ENCODE data around the gene DAAM2. TPM values are rescaled to one million over a fixed set of nuclear protein-coding genes. Genes with fewer than 3 reads are reported as not detected.

Gene DAAM2
- total RNA-seq, 4 donors from 2014 or later: 36.5 to 154 (median 54.1) TPM

- TF ChIP-seq CTCF (IDR thresholded peaks at IDR 0.05): no peak
- ATAC-seq (ENCODE audit: low FRiP score) (no peak), DNase-seq (ENCODE audit: low spot score) (no peak)
Measured at GRCh38 chr6:39834278-39834677, 42.1 kb downstream of the DAAM2 start.

GRCh38 chr6:39834866-39835265 is 42.7 kb downstream of the DAAM2 start:
- TF ChIP-seq CTCF (IDR thresholded peaks at IDR 0.05): no peak
- DNase-seq (ENCODE audit: low spot score) (no peak), ATAC-seq (ENCODE audit: low FRiP score) (no peak)

GRCh38 chr6:39835821-39836295 is 43.7 kb downstream of the DAAM2 start:
- TF ChIP-seq CTCF (IDR thresholded peaks at IDR 0.05): no peak
- DNase-seq (ENCODE audit: low spot score) (no peak), ATAC-seq (ENCODE audit: low FRiP score) (no peak)

GRCh38 chr6:39836606-39837005 is 44.4 kb downstream of the DAAM2 start:
- no peak for ATAC-seq (ENCODE audit: low FRiP score)

GRCh38 chr6:39839445-39839844 is 47.3 kb downstream of the DAAM2 start:
- DNase-seq (ENCODE audit: low spot score): no peak
- ATAC-seq (ENCODE audit: low FRiP score): no peak
- TF ChIP-seq CTCF (IDR thresholded peaks at IDR 0.05): no peak

More at GRCh38 chr6:39836606-39837005, 44.4 kb downstream of the DAAM2 start:
- TF ChIP-seq CTCF (IDR thresholded peaks at IDR 0.05): no peak
- no peak for DNase-seq (ENCODE audit: low spot score)

- no peak for TF ChIP-seq CTCF (IDR thresholded peaks at IDR 0.05)
- DNase-seq (ENCODE audit: low spot score) (no peak), ATAC-seq (ENCODE audit: low FRiP score) (no peak)
Measured at GRCh38 chr6:39840781-39841180, 48.6 kb downstream of the DAAM2 start.

GRCh38 chr6:39841291-39841690 is 49.1 kb downstream of the DAAM2 start:
- ATAC-seq (ENCODE audit: low FRiP score): no peak
- no peak for TF ChIP-seq CTCF (IDR thresholded peaks at IDR 0.05)
- DNase-seq (ENCODE audit: low spot score): no peak

All from omental fat pad (tissue), 4 donors.